ENCODE measurements around the gene E2F3.
"Not testable (repeated sequence)": the region's sequence is repeated elsewhere in the genome, so short reads cannot be mapped to it uniquely, and the experiment has no call there.

The E2F3 gene

GRCh38 chr6:20472748-20473147, 71.1 kb downstream of the E2F3 start:
- DNase-seq: no peak

- DNase-seq: no peak
These were observed 71.8 kb downstream of the E2F3 start for GRCh38 chr6:20473518-20473917.

GRCh38 chr6:20474874-20475542, 73.3 kb downstream of the E2F3 start:
- DNase-seq: no peak

GRCh38 chr6:20476501-20477043, 74.9 kb downstream of the E2F3 start:
- no peak for DNase-seq

- no peak for DNase-seq
These were observed 75.8 kb downstream of the E2F3 start for GRCh38 chr6:20477485-20477884.

- no peak for DNase-seq
These were observed 77.4 kb downstream of the E2F3 start for GRCh38 chr6:20479060-20479459.

GRCh38 chr6:20479526-20479925, 77.8 kb downstream of the E2F3 start:
- DNase-seq: no peak

- DNase-seq: no peak
These were observed 79.6 kb downstream of the E2F3 start for GRCh38 chr6:20481281-20481680.

- DNase-seq: no peak
These were observed 82.3 kb downstream of the E2F3 start for GRCh38 chr6:20483887-20484497.

GRCh38 chr6:20486641-20487040, 85.0 kb downstream of the E2F3 start:
- no peak for DNase-seq

- no peak for DNase-seq
These were observed 86.1 kb downstream of the E2F3 start for GRCh38 chr6:20487669-20488375.

- DNase-seq: no peak
These were observed 88.9 kb downstream of the E2F3 start for GRCh38 chr6:20490591-20490990.

GRCh38 chr6:20492099-20492498, 90.4 kb downstream of the E2F3 start:
- no peak for DNase-seq

GRCh38 chr6:20497216-20498040, 95.7 kb downstream of the E2F3 start:
- no peak for DNase-seq

- no peak for DNase-seq
These were observed 96.3 kb downstream of the E2F3 start for GRCh38 chr6:20498041-20498385.

GRCh38 chr6:20509212-20509611, 107.5 kb downstream of the E2F3 start:
- no peak for DNase-seq

GRCh38 chr6:20511852-20512251, 110.2 kb downstream of the E2F3 start:
- no peak for DNase-seq

GRCh38 chr6:20525208-20525607, 123.5 kb downstream of the E2F3 start:
- DNase-seq: not testable (repeated sequence)

- DNase-seq: peak; percentile 63
These were observed 127.4 kb downstream of the E2F3 start for GRCh38 chr6:20529086-20529448.

GRCh38 chr6:20532881-20533280, 131.2 kb downstream of the E2F3 start:
- DNase-seq: no peak

GRCh38 chr6:20533746-20534294, 132.1 kb downstream of the E2F3 start:
- no peak for DNase-seq

GRCh38 chr6:20534295-20535262, 132.9 kb downstream of the E2F3 start, which contains the start of gene CDKAL1:
Gene CDKAL1, plus strand, starts transcription at chr6:20534457. Its CDS starts 11,894 bp downstream, at chr6:20546351.
- peak; percentile 96 for DNase-seq

Measured in activated CD4-positive, alpha-beta T cell treated with anti-CD3 and anti-CD28 coated beads, Interleukin-2, amount 50 U/mL, for 16 hours (primary cell).